HUES48 (cell line): Measurements from ENCODE around the gene LMBRD1.
"Not testable (repeated sequence)": the region's sequence is repeated elsewhere in the genome, so short reads cannot be mapped to it uniquely, and the experiment has no call there.

Source experiments
- H3K27ac ChIP-seq: one replicate; pipeline ENCODE4 v1.7.0; 2013; ENCODE audit warnings: low read depth, low read length, inconsistent platforms
- H3K27me3 ChIP-seq: 2 replicates; pipeline ENCODE4 v1.6.1; 2013; ENCODE audit warnings: mild to moderate bottlenecking, low read length; ENCODE audit not compliant: control insufficient read depth, insufficient read depth
- H3K36me3 ChIP-seq: 2 replicates; pipeline ENCODE4 v1.6.1; 2013; ENCODE audit warnings: low read length; ENCODE audit not compliant: control insufficient read depth, insufficient read depth
- H3K4me1 ChIP-seq: 2 replicates; pipeline ENCODE4 v1.6.1; 2013; ENCODE audit warnings: mild to moderate bottlenecking, low read length; ENCODE audit not compliant: control insufficient read depth, insufficient read depth
- H3K4me3 ChIP-seq: 2 replicates; pipeline ENCODE4 v1.5.1; 2013; ENCODE audit warnings: mild to moderate bottlenecking, low read depth, low read length
- H3K9ac ChIP-seq: 2 replicates; pipeline ENCODE4 v1.6.1; 2013; ENCODE audit warnings: mild to moderate bottlenecking, low read depth, low read length, moderate library complexity
- H3K9me3 ChIP-seq: 2 replicates; pipeline ENCODE4 v1.6.1; 2013; ENCODE audit warnings: low read length; ENCODE audit not compliant: control insufficient read depth, insufficient read depth

Gene LMBRD1

DNA sequence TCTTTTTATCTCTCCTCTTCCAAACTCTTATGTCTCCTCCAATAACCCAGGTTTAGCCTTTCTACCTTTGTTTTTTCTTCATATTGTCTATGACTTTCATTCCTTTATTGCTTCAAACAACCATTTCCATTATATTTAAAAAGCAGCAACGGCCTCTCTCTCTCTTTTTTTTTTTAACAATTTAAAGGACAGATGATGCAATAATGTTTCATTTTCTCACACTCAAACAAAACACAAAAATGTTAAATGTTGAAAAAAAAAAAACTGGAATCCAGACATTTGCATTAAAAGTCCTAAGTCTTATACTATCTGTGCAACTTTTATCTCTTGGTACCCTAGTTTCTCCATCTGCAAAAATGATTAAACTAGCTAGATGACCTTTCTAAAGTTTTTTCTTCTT lies 105.8 kb downstream of the LMBRD1 start:
- H3K4me3 ChIP-seq, result no peak overlapping the region
- H3K27ac ChIP-seq, result no peak overlapping the region
- no peaks in the 10 kb centered on the region for H3K36me3 ChIP-seq
- no peaks in the 10 kb centered on the region for H3K27me3 ChIP-seq
- no peaks in the 10 kb centered on the region for H3K4me1 ChIP-seq
- H3K9me3 ChIP-seq, result no peaks in the 10 kb centered on the region
- H3K9ac ChIP-seq, result no peak overlapping the region

DNA sequence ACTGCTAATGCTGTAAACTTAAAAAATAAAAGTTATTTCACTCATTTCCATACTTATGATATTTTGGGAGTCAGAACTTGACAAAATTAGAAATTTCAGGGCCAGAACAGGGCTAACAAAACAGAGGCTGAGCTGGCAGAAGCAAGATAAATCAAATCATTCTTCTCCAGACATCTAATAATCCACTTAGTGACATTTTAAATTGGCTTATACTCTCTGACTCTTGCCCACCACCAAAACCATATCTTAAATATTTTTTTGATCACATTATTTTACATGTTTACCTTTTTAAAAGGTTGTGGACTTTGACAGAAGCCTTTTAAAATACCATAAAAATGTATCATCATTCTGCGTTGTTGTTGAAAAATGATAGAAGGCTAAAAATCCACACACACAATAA lies 116.5 kb downstream of the LMBRD1 start:
- Histone ChIP-seq H3K36me3 (0 out of 2 replicates have a peak, but pooled peaks cover 4% of the 10 kb centered on the region), H3K27me3 (no peaks in the 10 kb centered on the region), H3K27ac (no peak overlapping the region), H3K9ac (no peak overlapping the region), H3K9me3 (no peaks in the 10 kb centered on the region), H3K4me3 (no peak overlapping the region), H3K4me1 (peaks cover 5% of the 10 kb centered on the region)

DNA sequence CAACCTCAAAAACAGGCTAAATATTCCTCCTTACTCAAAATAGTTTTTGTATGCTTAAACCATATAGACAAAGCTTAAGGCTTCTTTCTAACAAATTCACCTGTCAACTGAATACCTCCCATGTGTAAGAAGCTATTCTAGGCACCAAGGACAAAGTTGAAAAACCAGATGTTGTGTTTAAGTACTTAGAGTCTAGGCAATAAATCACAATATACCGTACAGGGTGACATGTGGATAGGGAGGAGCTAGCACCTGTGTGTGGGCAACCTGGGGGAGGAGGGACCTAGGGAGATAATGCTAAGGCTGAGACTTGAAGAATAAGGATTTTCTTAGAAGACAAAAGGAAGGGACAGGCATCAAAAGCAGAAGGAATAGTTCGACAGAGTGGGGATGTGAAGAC lies 123.5 kb downstream of the LMBRD1 start:
- Histone ChIP-seq H3K4me1 (no peaks in the 10 kb centered on the region), H3K27me3 (no peaks in the 10 kb centered on the region), H3K9ac (no peak overlapping the region), H3K36me3 (peaks cover 4% of the 10 kb centered on the region; the same call in 1 of the 2 replicates), H3K27ac (no peak overlapping the region), H3K4me3 (no peak overlapping the region), H3K9me3 (no peaks in the 10 kb centered on the region)

DNA sequence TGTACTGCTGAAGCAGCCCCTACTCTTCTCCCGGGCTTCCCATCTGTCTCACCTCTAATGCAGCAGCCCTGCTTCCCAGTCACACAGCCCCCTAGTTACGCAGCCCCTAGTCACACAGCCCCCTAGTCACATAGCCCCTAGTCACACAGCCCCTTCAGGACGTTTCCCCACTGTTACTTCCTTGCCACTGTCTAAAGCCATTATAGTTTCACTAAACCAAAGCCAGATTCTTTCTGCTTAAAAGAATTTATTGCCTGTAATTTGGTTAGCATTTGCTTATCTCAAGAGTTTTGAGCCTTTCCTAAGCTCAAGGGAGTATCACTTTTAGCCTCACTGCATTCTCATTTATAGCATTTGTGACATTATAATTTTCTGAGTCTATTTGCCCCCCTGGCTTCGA lies 127.9 kb downstream of the LMBRD1 start:
- no peaks in the 10 kb centered on the region for H3K9me3 ChIP-seq
- no peaks in the 10 kb centered on the region for H3K4me1 ChIP-seq
- no peak overlapping the region for H3K4me3 ChIP-seq
- H3K36me3 ChIP-seq, result no peaks in the 10 kb centered on the region; the same call in 1 of the 2 replicates
- H3K27me3 ChIP-seq, result no peaks in the 10 kb centered on the region
- no peak overlapping the region for H3K27ac ChIP-seq
- no peak overlapping the region for H3K9ac ChIP-seq

DNA sequence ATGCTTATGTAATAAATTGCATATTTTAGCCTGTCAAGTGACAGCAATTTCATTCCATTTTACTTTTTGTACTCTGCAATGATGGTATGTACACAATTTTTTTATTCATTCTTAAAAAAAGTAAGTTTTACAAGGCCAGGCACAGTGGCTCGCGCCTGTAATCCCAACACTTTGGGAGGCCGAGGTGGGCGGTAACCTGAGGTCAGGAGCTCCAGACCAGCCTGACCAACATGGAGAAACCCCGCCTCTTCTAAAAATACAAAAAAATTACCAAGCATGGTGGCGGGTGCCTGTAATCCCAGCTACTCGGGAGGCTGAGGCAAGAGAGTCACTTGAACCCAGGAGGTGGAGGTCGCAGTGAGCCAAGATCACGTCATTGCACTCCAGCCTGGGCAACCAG lies 130.0 kb downstream of the LMBRD1 start:
- not testable (repeated sequence) for H3K4me1 ChIP-seq, H3K9ac ChIP-seq, H3K27me3 ChIP-seq, H3K9me3 ChIP-seq, H3K36me3 ChIP-seq, H3K4me3 ChIP-seq, H3K27ac ChIP-seq

DNA sequence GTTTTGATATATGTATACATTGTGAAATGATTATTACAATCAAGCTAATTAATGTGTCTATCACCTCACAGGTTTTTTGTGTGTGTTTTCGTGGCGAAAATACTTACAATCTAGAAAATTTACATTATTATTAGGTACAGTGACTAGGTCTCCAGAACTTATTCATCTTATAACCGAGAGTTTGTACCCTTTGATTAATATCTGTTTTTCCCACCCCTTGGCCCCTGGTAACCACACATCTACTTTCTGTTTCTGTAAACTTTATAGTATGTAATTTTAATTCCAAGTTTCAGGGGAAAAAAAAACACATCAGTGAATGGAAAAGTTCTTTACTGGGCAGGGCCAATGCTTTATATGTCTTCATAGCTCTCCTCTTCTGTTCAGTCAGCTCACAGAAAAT lies 131.4 kb downstream of the LMBRD1 start:
- Histone ChIP-seq H3K4me3 (no peak overlapping the region), H3K9ac (no peak overlapping the region), H3K9me3 (no peaks in the 10 kb centered on the region), H3K36me3 (no peaks in the 10 kb centered on the region), H3K4me1 (no peaks in the 10 kb centered on the region), H3K27me3 (no peaks in the 10 kb centered on the region), H3K27ac (no peak overlapping the region)

DNA sequence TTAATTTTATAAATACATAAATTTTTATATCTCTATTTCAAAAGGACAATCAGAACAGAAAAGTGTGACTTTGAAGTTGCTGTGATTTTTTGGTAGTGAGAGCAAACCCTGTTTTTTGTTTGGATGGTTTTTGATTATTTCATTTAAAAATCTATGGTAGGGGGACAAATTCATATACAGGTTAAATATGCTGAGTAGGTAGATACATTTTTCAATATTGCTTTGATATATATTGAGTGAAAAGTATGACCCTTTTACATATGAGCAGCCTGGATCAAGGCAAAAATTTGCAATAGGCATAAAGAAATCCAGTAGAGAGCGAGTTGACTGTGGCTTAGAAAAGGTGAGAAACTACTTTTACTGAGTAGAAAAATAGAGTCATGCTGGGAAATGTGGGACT lies 132.3 kb downstream of the LMBRD1 start:
- Histone ChIP-seq H3K4me1 (no peaks in the 10 kb centered on the region), H3K27me3 (no peaks in the 10 kb centered on the region), H3K27ac (no peak overlapping the region), H3K9ac (no peak overlapping the region), H3K36me3 (no peaks in the 10 kb centered on the region), H3K9me3 (no peaks in the 10 kb centered on the region), H3K4me3 (no peak overlapping the region)

DNA sequence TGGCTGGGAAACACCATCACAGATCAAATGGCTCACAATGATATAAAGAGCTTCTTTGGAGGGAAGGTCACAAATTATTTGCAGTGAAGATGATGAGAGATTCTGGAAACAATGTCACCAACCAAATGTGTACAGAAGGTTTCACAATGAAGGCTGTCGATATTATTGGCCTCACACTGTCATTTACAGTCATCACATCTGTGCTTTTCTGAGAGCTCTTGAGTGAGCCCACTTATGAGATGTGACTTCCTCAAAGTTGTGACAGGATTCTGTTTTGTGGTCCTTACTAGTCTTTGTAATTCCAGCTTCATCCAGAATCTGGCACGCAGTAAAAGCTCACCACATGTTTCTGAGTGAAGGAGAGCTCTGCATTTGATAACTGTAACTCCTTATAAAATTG lies 133.6 kb downstream of the LMBRD1 start:
- Histone ChIP-seq H3K27ac (no peak overlapping the region), H3K9ac (no peak overlapping the region), H3K9me3 (no peaks in the 10 kb centered on the region; the same call in 1 of the 2 replicates), H3K36me3 (no peaks in the 10 kb centered on the region), H3K27me3 (no peaks in the 10 kb centered on the region), H3K4me3 (no peak overlapping the region), H3K4me1 (no peaks in the 10 kb centered on the region)

DNA sequence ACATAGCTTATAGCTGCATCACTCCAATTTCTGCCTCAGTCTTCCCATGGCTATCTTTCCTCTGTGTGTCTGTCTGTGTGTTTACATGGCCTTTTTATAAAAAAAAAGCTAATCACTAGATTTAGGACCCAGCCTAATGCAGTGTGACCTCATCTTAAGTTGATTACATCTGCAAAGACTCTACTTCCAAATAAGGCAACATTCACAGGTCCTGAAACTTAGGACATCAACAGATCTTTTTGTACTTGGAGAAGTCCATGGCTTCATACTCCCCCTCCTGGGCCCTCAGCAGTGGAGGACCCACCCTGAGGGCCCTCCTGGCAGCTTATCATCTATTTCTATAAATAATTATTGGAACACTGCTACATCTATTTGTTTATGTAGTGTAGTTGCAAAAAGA lies 146.1 kb downstream of the LMBRD1 start:
- no peak overlapping the region for H3K4me3 ChIP-seq
- no peaks in the 10 kb centered on the region for H3K27me3 ChIP-seq
- no peaks in the 10 kb centered on the region for H3K36me3 ChIP-seq
- no peak overlapping the region for H3K9ac ChIP-seq
- no peak overlapping the region for H3K27ac ChIP-seq
- H3K4me1 ChIP-seq, result 0 out of 2 replicates have a peak, but pooled peaks cover 2% of the 10 kb centered on the region
- no peaks in the 10 kb centered on the region for H3K9me3 ChIP-seq

DNA sequence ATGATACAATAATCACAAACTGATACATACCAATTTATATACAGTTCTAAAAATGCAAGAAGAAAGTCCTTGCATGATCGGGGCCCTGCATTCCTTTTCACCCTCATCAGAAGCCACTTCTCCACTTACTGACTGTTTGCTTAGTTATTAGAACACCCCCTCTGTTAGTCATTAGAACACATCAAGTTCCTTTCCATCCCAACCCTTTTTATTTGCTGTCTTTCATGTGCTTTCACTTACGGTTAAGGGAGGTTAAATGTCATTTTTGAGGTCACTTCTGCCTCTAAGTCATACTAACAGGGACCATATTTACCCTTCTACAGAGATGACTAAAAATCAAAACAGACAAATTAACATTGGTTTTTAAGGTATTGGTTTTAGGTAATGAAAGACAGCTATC lies 149.1 kb downstream of the LMBRD1 start:
- H3K9me3 ChIP-seq, result no peaks in the 10 kb centered on the region
- no peak overlapping the region for H3K4me3 ChIP-seq
- no peaks in the 10 kb centered on the region for H3K27me3 ChIP-seq
- no peak overlapping the region for H3K27ac ChIP-seq
- no peaks in the 10 kb centered on the region for H3K4me1 ChIP-seq
- no peaks in the 10 kb centered on the region for H3K36me3 ChIP-seq
- H3K9ac ChIP-seq, result no peak overlapping the region

DNA sequence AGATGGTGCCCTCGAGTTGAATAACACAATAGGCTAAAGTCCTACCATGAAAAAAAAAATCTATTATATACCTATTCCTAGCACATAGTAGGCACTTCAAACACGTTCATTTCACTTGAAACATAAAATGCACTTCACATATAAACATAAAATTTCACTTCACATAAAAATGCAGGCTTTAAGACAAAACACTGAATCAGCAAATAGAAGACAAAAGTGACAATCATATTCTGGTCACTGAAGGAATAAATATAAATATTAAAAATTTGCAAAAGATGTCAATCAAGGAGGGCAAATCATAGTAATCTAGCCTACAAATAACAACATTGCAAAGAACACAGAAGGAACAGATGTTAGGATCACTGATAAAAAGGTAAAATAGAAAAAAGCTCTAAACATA lies 153.1 kb downstream of the LMBRD1 start:
- Histone ChIP-seq H3K27ac (no peak overlapping the region), H3K36me3 (no peaks in the 10 kb centered on the region), H3K4me1 (no peaks in the 10 kb centered on the region), H3K9me3 (no peaks in the 10 kb centered on the region), H3K27me3 (no peaks in the 10 kb centered on the region), H3K4me3 (no peak overlapping the region), H3K9ac (no peak overlapping the region)

DNA sequence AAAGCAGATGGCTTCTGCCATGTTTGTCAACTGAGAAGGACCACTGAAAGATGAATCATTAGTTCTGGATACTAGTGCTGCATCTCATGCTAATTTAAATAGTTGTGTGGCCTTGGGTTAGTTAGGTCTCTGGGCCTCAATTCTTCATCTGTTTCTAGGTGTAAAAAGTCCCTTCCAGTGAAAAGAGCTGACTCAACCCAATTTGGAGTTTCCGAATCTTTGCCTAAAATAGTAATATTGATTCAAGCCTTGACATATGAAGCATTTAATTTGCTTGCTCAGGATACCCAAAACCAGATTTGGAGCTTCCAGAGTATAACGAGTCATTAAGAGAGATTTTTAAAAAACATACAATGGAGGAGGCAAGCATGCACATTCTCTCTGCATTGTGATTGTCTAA lies 163.9 kb downstream of the LMBRD1 start:
- Histone ChIP-seq H3K4me1 (peaks cover 10% of the 10 kb centered on the region), H3K4me3 (no peak overlapping the region), H3K27ac (no peak overlapping the region), H3K9ac (no peak overlapping the region), H3K27me3 (no peaks in the 10 kb centered on the region), H3K36me3 (no peaks in the 10 kb centered on the region), H3K9me3 (no peaks in the 10 kb centered on the region)
